Neural progenitor cell (in vitro differentiated cells): ENCODE data around the gene LRP1-AS.

Experiments
- CTCF ChIP-seq: fragments of 200-600 bp; sonication (generic); IDR thresholded peaks from 2 replicates; pipeline ENCODE4 v1.5.1; 2017; ENCODE audit warnings: antibody characterized with exemption, mild to moderate bottlenecking
- EZH2 ChIP-seq: fragments of 200-600 bp; sonication (generic); IDR thresholded peaks from 2 replicates; pipeline ENCODE4 v1.6.1; 2017; ENCODE audit warnings: antibody characterized with exemption, mild to moderate bottlenecking, moderate library complexity
- EZH2phosphoT487 ChIP-seq: fragments of 200-600 bp; sonication (generic); IDR thresholded peaks from 2 replicates; pipeline ENCODE4 v1.6.1; 2017; ENCODE audit warnings: antibody characterized with exemption

DNA sequence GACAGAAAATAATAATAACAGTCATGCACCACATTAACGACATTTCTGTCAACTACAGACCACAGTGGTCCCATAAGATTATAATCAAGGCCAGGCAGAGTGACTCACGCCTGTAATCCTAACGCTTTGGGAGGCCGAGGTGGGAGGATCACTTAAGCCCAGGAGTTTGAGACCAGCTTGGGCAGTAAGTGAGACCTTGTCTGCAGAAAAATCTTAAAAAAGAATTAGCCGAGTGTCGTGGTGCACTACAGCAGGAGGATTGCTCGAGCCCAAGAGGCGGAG lies 49.9 kb downstream of the LRP1-AS start:
- TF ChIP-seq CTCF (no peak), EZH2 (no peak), EZH2phosphoT487 (no peak)
